Lower leg skin (tissue), 3 donors: ENCODE measurements around the gene FMO2.

Source experiments
- POLR2A ChIP-seq, 2 donors: fragments of 450-650 bp; IDR thresholded peaks; one replicate each; pipeline ENCODE4 v1.6.1; 2016 to 2017; ENCODE audit warnings: antibody characterized with exemption in 2 of 2, mild to moderate bottlenecking in 1 of 2, moderate library complexity in 1 of 2
- TF ChIP-seq, protein P1 (sequence below), 3 donors: fragments of 450-650 bp; IDR thresholded peaks; one replicate each; pipeline ENCODE4 v1.5.1; 2016; ENCODE audit warnings: antibody characterized with exemption in 3 of 3, mild to moderate bottlenecking in 3 of 3, moderate library complexity in 2 of 3

GRCh38 chr1:171141688-171142415 lies 43.2 kb upstream of the FMO2 start:
- TF ChIP-seq, protein P1, sequence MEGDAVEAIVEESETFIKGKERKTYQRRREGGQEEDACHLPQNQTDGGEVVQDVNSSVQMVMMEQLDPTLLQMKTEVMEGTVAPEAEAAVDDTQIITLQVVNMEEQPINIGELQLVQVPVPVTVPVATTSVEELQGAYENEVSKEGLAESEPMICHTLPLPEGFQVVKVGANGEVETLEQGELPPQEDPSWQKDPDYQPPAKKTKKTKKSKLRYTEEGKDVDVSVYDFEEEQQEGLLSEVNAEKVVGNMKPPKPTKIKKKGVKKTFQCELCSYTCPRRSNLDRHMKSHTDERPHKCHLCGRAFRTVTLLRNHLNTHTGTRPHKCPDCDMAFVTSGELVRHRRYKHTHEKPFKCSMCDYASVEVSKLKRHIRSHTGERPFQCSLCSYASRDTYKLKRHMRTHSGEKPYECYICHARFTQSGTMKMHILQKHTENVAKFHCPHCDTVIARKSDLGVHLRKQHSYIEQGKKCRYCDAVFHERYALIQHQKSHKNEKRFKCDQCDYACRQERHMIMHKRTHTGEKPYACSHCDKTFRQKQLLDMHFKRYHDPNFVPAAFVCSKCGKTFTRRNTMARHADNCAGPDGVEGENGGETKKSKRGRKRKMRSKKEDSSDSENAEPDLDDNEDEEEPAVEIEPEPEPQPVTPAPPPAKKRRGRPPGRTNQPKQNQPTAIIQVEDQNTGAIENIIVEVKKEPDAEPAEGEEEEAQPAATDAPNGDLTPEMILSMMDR (IDR thresholded peaks at IDR 0.05) = no peak
- TF ChIP-seq POLR2A (IDR thresholded peaks at IDR 0.05) = no peak
